Hepatocyte (in vitro differentiated cells): ENCODE data around the gene ZNRF3.

Experiments
- CTCF ChIP-seq: fragments of 200-600 bp; sonication (generic); IDR thresholded peaks from 2 replicates; pipeline ENCODE4 v1.5.1; 2016; ENCODE audit warnings: antibody characterized with exemption, mild to moderate bottlenecking; ENCODE audit not compliant: poor library complexity
- EZH2 ChIP-seq: fragments of 200-600 bp; sonication (generic); IDR thresholded peaks from 2 replicates; pipeline ENCODE4 v1.6.1; 2016; ENCODE audit warnings: antibody characterized with exemption, mild to moderate bottlenecking, borderline replicate concordance
- EZH2phosphoT487 ChIP-seq: fragments of 200-600 bp; sonication (generic); IDR thresholded peaks from one replicate; pipeline ENCODE4 v1.6.1; 2018; ENCODE audit warnings: antibody characterized with exemption, mild to moderate bottlenecking, low read depth, moderate library complexity; ENCODE audit not compliant: unreplicated experiment, severe bottlenecking

- TF ChIP-seq CTCF (no peak), EZH2phosphoT487 (no peak), EZH2 (no peak)
Observed at GRCh38 chr22:29022101-29022817, 138.9 kb downstream of the ZNRF3 start.
